AG09319 (cell line): ENCODE results near the gene TMEM131L.

Source experiments
- DNase-seq: peaks from one replicate; pipeline ENCODE4 v3.0.0-alpha.2; 2010; ENCODE audit warnings: low read depth; ENCODE audit errors: extremely low read depth
- TF ChIP-seq, protein P1 (sequence below): IDR thresholded peaks from 2 replicates; pipeline ENCODE4 v1.5.1; 2011; ENCODE audit warnings: low read depth, mild to moderate bottlenecking, inconsistent platforms, low read length, moderate library complexity

TMEM131L gene

GRCh38 chr4:153638999-153639398 lies 172.8 kb downstream of the TMEM131L start:
- no peak for DNase-seq
- TF ChIP-seq, protein P1, sequence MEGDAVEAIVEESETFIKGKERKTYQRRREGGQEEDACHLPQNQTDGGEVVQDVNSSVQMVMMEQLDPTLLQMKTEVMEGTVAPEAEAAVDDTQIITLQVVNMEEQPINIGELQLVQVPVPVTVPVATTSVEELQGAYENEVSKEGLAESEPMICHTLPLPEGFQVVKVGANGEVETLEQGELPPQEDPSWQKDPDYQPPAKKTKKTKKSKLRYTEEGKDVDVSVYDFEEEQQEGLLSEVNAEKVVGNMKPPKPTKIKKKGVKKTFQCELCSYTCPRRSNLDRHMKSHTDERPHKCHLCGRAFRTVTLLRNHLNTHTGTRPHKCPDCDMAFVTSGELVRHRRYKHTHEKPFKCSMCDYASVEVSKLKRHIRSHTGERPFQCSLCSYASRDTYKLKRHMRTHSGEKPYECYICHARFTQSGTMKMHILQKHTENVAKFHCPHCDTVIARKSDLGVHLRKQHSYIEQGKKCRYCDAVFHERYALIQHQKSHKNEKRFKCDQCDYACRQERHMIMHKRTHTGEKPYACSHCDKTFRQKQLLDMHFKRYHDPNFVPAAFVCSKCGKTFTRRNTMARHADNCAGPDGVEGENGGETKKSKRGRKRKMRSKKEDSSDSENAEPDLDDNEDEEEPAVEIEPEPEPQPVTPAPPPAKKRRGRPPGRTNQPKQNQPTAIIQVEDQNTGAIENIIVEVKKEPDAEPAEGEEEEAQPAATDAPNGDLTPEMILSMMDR = no peak

- no peak for DNase-seq
- TF ChIP-seq, protein P1 = no peak
Observed at GRCh38 chr4:153639833-153640802, 174.0 kb downstream of the TMEM131L start.

DNA sequence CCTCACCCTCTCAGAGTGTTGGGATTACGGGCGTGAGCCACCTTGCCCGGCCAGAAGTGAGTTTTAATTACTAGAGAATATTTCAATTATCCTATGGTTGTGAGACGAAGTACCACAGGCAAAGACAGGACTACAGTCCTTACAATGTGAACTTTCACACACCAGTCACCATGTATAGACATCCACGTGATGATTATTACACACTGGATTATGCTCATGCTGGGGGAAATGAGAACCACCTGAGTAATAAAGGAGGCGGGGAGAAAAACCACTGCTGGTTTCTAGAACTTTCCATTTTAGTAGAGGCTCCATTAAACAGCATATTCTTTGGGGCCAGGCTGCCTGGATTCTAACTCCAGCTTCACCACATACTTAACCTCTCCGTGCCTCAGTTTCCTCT lies 175.4 kb downstream of the TMEM131L start:
- TF ChIP-seq, protein P1 = no peak
- no peak for DNase-seq

GRCh38 chr4:153643406-153644383 lies 177.5 kb downstream of the TMEM131L start:
- DNase-seq = no peak
- TF ChIP-seq, protein P1 = peak; percentile 34

- DNase-seq = no peak
- TF ChIP-seq, protein P1 = no peak; the same call in none of the 2 replicates
Observed at GRCh38 chr4:153645183-153645582, 179.0 kb downstream of the TMEM131L start.

GRCh38 chr4:153646261-153646660 lies 180.1 kb downstream of the TMEM131L start:
- no peak for DNase-seq
- TF ChIP-seq, protein P1 = no peak

DNA sequence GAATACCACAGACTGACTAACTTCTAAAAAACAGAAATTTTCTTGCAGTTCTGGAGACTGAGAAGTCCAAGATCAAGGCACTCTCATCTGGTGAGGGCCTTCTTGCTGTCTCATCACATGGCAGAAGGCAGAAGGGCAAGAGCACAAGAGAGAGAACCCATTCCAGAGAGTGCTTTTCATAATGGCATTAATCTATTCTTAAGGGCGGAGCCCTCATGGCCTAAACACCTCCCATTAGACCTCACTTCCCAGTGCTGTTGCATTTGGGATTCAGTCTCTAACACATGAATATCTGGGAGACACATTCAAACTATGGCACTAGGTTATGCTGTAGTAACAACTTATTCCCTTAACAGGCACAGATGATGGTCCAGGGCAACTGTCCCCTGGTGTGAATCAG lies 180.8 kb downstream of the TMEM131L start:
- TF ChIP-seq, protein P1 = no peak
- no peak for DNase-seq
